Gastrocnemius medialis (tissue), 4 donors: Measurements from ENCODE around the gene PRRG1. TPM values are rescaled to one million over a fixed set of nuclear protein-coding genes. Genes with fewer than 3 reads are reported as not detected.

Experiments used
- ATAC-seq, 2 donors: fragments of 150-250 bp; one replicate each; pipeline ENCODE4 v1.9.1; 2016
- DNase-seq, 2 donors: peaks; one replicate each; pipeline ENCODE4 v3.0.0-alpha.2; 2019
- H3K27ac ChIP-seq, 4 donors: fragments of 200-600 bp; sonication (generic); 1 replicate in 1 of 4; 2 replicates in 3 of 4; pipeline ENCODE4 v1.5.1; 2016 to 2018; ENCODE audit warnings: mild to moderate bottlenecking in 2 of 4, moderate library complexity in 1 of 4
- H3K27me3 ChIP-seq, 3 donors: fragments of 200-600 bp; sonication (generic) in 2 of 3; 1 replicate in 1 of 3; 2 replicates in 2 of 3; pipeline versions ENCODE4 v1.5.1 to v1.6.0; 2016 to 2019; ENCODE audit warnings: mild to moderate bottlenecking in 1 of 3, moderate library complexity in 1 of 3
- H3K36me3 ChIP-seq, 2 donors: fragments of 200-600 bp; sonication (generic) in 1 of 2; one replicate each; pipeline ENCODE4 v1.5.1; 2017 to 2018
- H3K4me1 ChIP-seq, 2 donors: fragments of 200-600 bp; sonication (generic) in 1 of 2; one replicate each; pipeline ENCODE4 v1.5.1; 2016 to 2017; ENCODE audit warnings: mild to moderate bottlenecking in 2 of 2
- H3K4me3 ChIP-seq, 4 donors: fragments of 200-600 bp; sonication (generic) in 3 of 4; 1 replicate in 1 of 4; 2 replicates in 3 of 4; pipeline ENCODE4 v1.5.1; 2016 to 2019; ENCODE audit warnings: mild to moderate bottlenecking in 2 of 4
- H3K9me3 ChIP-seq, 3 donors: fragments of 200-600 bp; sonication (generic) in 2 of 3; 1 replicate in 1 of 3; 2 replicates in 2 of 3; pipeline ENCODE4 v1.5.1; 2016 to 2019
- CTCF ChIP-seq, 5 experiments: fragments of 450-650 bp in 3 of 5; fragments of 200-600 bp in 2 of 5; sonication (generic) in 2 of 5; IDR thresholded peaks in 4 of 5; conservative IDR thresholded peaks in 1 of 5; 1 replicate in 4 of 5; 2 replicates in 1 of 5; pipeline ENCODE4 v1.5.1; 2016 to 2019; ENCODE audit warnings: antibody characterized with exemption in 5 of 5, mild to moderate bottlenecking in 3 of 5, moderate library complexity in 3 of 5
- POLR2A ChIP-seq, 2 donors: fragments of 450-650 bp; IDR thresholded peaks; one replicate each; pipeline ENCODE4 v1.6.1; 2017; ENCODE audit warnings: antibody characterized with exemption in 2 of 2, mild to moderate bottlenecking in 2 of 2, moderate library complexity in 2 of 2
- in situ Hi-C, 4 donors: fragments of 200-750 bp; cut with MboI; loops; one replicate each; pipeline versions ENCODE4 v1.15.0 to v1.8.0; 2017; ENCODE audit warnings: low sequenced_read_pairs in 4 of 4
- intact Hi-C: fragments of 100-400 bp; cut with DNase I; formaldehyde crosslinking; loops from one replicate; pipeline ENCODE4 v1.15.1; 2023; ENCODE audit warnings: low total_unique reads
- total RNA-seq, 4 donors: library from RNA; depleted of rRNA; stranded (reverse); fragments of >200 nt; gene quantifications; one replicate each; pipeline versions ENCODE4 v1.1.0 to v1.2.3, GENCODE V29; 2016

Gene PRRG1
- total RNA-seq, 4 donors from 2014 or later = 8.2 to 20.0 (median 10.1) TPM

- Histone ChIP-seq H3K27ac (no peak overlapping the region), H3K27me3 (no peaks in the 10 kb centered on the region), H3K4me3 (no peak overlapping the region), H3K9me3 (no peaks in the 10 kb centered on the region), H3K4me1 (peaks cover 0 to 3% of the 10 kb centered on the region in 2 donors), H3K36me3 (no peaks in the 10 kb centered on the region)
- intact Hi-C loops (no loop called here), in situ Hi-C loops (no loop called here)
- ATAC-seq = no peak
- no peak for TF ChIP-seq POLR2A (IDR thresholded peaks at IDR 0.05)
- no peak for TF ChIP-seq CTCF (IDR thresholded peaks at IDR 0.05 in 4 of 5, conservative IDR thresholded peaks at IDR 0.05 in 1 of 5)
- DNase-seq = no peak
These were observed 56.8 kb downstream of the PRRG1 start for GRCh38 chrX:37405956-37406355.

GRCh38 chrX:37407736-37408135, 58.6 kb downstream of the PRRG1 start:
- DNase-seq = no peak
- Histone ChIP-seq H3K9me3 (no peaks in the 10 kb centered on the region), H3K36me3 (no peaks in the 10 kb centered on the region), H3K4me3 (no peak overlapping the region), H3K27ac (no peak overlapping the region), H3K4me1 (peaks cover 0 to 3% of the 10 kb centered on the region in 2 donors), H3K27me3 (no peaks in the 10 kb centered on the region)
- no peak for ATAC-seq
- intact Hi-C loops (no loop called here), in situ Hi-C loops (no loop called here)
- no peak for TF ChIP-seq CTCF (IDR thresholded peaks at IDR 0.05 in 4 of 5, conservative IDR thresholded peaks at IDR 0.05 in 1 of 5)

GRCh38 chrX:37409278-37409677, 60.1 kb downstream of the PRRG1 start:
- H3K27me3 ChIP-seq = no peaks in the 10 kb centered on the region
- ATAC-seq = no peak
- in situ Hi-C loops = no loop called here
- no peak for DNase-seq
- no peak overlapping the region for H3K27ac ChIP-seq
- H3K4me3 ChIP-seq = no peak overlapping the region
- no peaks in the 10 kb centered on the region for H3K9me3 ChIP-seq
- TF ChIP-seq POLR2A (IDR thresholded peaks at IDR 0.05) (no peak), CTCF (IDR thresholded peaks at IDR 0.05 in 4 of 5, conservative IDR thresholded peaks at IDR 0.05 in 1 of 5) (no peak)
- peaks cover 0 to 3% of the 10 kb centered on the region in 2 donors for H3K4me1 ChIP-seq
- no peaks in the 10 kb centered on the region for H3K36me3 ChIP-seq
- intact Hi-C loops = no loop called here

- H3K4me1 ChIP-seq = peaks cover 0 to 7% of the 10 kb centered on the region in 2 donors
- H3K27me3 ChIP-seq = no peaks in the 10 kb centered on the region
- DNase-seq (no peak), ATAC-seq (no peak)
- H3K4me3 ChIP-seq = no peak overlapping the region
- TF ChIP-seq POLR2A (IDR thresholded peaks at IDR 0.05) = no peak
- no peak for TF ChIP-seq CTCF (IDR thresholded peaks at IDR 0.05 in 4 of 5, conservative IDR thresholded peaks at IDR 0.05 in 1 of 5)
- H3K36me3 ChIP-seq = no peaks in the 10 kb centered on the region
- no peaks in the 10 kb centered on the region for H3K9me3 ChIP-seq
- H3K27ac ChIP-seq = peak overlapping the region in 1 of 4 donors; percentile 28
- in situ Hi-C loops = no loop called here
- intact Hi-C loops = no loop called here
These were observed 71.0 kb downstream of the PRRG1 start for GRCh38 chrX:37420185-37420584.

- no peaks in the 10 kb centered on the region for H3K27me3 ChIP-seq
- H3K36me3 ChIP-seq = no peaks in the 10 kb centered on the region
- DNase-seq (no peak), ATAC-seq (no peak)
- H3K4me3 ChIP-seq = no peak overlapping the region
- no peak overlapping the region for H3K27ac ChIP-seq
- in situ Hi-C loops = no loop called here
- H3K9me3 ChIP-seq = no peaks in the 10 kb centered on the region
- intact Hi-C loops = no loop called here
- peaks cover 2 to 7% of the 10 kb centered on the region in 2 donors for H3K4me1 ChIP-seq
- TF ChIP-seq POLR2A (IDR thresholded peaks at IDR 0.05) (no peak), CTCF (IDR thresholded peaks at IDR 0.05 in 4 of 5, conservative IDR thresholded peaks at IDR 0.05 in 1 of 5) (no peak)
These were observed 71.6 kb downstream of the PRRG1 start for GRCh38 chrX:37420756-37421155.
